Dendritic cell treated with granulocyte-macrophage colony-stimulating factor and Interleukin-4, amounts not matched to agents 40 ng/mL and 50 ng/mL, for 4 days (primary cell): Measurements from ENCODE around the gene BAG2.

ENCODE experiments used
- H3K27ac Mint-ChIP-seq: one replicate; pipeline ENCODE4 v1.8.0; 2022; ENCODE audit warnings: mild to moderate bottlenecking, mixed read lengths
- H3K27me3 Mint-ChIP-seq: one replicate; pipeline ENCODE4 v1.8.0; 2022; ENCODE audit warnings: mild to moderate bottlenecking, mixed read lengths
- H3K36me3 Mint-ChIP-seq: one replicate; pipeline ENCODE4 v1.8.0; 2022; ENCODE audit warnings: low read depth, mixed read lengths
- H3K4me1 Mint-ChIP-seq: one replicate; pipeline ENCODE4 v1.8.0; 2022; ENCODE audit warnings: low read depth, mixed read lengths
- H3K4me3 Mint-ChIP-seq: one replicate; pipeline ENCODE4 v1.8.0; 2022; ENCODE audit warnings: mild to moderate bottlenecking, moderate library complexity, mixed read lengths
- H3K9me3 Mint-ChIP-seq: one replicate; pipeline ENCODE4 v1.8.0; 2022; ENCODE audit warnings: mixed read lengths
- intact Hi-C: fragments of 100-400 bp; cut with micrococcal nuclease; formaldehyde crosslinking; loops from one replicate; pipeline ENCODE4 v1.15.0; 2022

The BAG2 gene

DNA sequence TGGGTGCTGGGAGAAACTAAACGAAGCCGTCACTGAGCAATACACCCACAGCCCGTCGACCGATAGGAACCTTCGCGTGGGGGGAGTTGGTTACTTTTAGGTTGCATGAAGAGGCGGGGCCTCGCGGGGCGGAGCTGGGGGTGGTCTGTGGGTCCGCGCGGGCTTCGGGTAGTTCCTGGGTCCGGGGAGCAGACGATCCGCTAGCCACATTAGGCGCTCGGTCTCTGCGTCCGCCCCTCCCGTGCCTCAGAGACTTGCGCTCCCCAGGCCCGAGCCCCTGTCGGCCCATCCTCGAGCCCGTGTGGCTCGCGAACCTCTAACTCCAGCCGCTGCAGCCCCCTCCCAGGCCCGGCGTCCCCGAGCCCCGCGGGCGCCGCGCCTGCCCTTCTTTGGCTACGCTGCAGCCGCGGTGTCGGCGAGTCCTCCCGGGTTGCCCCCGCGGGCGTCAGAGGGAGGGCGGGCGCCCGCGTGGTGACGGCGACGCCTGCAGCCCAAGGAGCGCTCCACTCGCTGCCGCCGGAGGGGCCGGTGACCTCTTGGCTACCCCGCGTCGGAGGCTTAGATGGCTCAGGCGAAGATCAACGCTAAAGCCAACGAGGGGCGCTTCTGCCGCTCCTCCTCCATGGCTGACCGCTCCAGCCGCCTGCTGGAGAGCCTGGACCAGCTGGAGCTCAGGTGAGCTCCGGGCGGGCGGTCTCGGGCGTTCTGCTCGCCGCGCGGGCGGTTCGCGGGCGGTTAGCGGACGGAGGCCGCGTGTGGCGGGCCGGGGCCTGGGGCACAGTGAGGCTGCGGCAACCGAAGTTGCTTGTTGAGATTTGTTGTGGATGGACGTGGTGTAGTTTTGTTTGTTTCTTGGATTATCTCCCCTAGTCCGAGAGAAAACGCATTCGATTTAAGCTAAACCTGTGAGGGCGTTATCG, at the start of gene BAG2:
Gene BAG2, plus strand, starts transcription at position 191 of the 920 bp plus-strand sequence. Its CDS starts 372 bp downstream, at position 563.
- Mint-ChIP-seq H3K4me3 (peak within 1 kb of the TSS; percentile 89), H3K9me3 (no peaks in the 10 kb centered on the region), H3K36me3 (peaks cover 10% of the 10 kb centered on the region), H3K27me3 (peaks cover 9% of the 10 kb centered on the region), H3K27ac (peak within 1 kb of the TSS; percentile 70), H3K4me1 (peaks cover 13% of the 10 kb centered on the region)
- intact Hi-C loops: loop anchor here (5.0 kb wide), 1 partner anchor 50 kb away; the partner anchor contains the start of gene RAB23

- Mint-ChIP-seq H3K9me3 (no peaks in the 10 kb centered on the region), H3K4me3 (no peak overlapping the region), H3K36me3 (peaks cover 16% of the 10 kb centered on the region), H3K27me3 (no peaks in the 10 kb centered on the region), H3K4me1 (peaks cover 6% of the 10 kb centered on the region), H3K27ac (no peak overlapping the region)
- intact Hi-C loops: no loop called here
Observed at GRCh38 chr6:57123111-57123510, 49.0 kb upstream of the BAG2 start.

GRCh38 chr6:57127763-57128162, 44.4 kb upstream of the BAG2 start:
- Mint-ChIP-seq H3K27ac (no peak overlapping the region), H3K4me3 (no peak overlapping the region), H3K27me3 (no peaks in the 10 kb centered on the region), H3K36me3 (peaks cover 16% of the 10 kb centered on the region), H3K4me1 (no peaks in the 10 kb centered on the region), H3K9me3 (no peaks in the 10 kb centered on the region)
- intact Hi-C loops: no loop called here

DNA sequence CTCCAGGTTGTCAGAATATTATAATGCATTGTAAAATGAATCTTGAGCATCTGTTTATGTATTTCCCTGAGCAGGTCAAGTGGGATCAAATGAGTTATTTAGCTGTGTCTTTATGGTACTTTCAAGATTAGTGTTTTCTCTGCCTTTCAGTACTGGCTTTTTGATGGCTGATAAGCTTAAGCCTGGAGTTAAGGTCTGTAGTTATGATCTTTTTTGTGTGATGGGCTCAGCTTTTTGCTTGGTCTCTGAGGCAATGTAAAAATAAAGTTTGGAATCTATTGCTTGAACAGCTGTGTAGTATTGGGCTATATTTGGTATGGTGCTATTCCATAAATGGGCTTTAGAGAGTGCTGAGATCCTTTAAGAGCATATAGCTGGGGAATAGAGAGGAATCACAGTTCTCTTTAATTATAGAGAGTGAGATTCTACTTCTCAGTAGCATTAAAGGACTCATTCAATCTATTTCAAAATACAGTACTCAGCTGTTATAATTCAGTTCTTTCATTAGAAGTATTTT, 41.4 kb upstream of the BAG2 start:
- intact Hi-C loops: no loop called here
- Mint-ChIP-seq H3K27ac (no peak overlapping the region), H3K27me3 (no peaks in the 10 kb centered on the region), H3K4me1 (no peaks in the 10 kb centered on the region), H3K4me3 (no peak overlapping the region), H3K9me3 (no peaks in the 10 kb centered on the region), H3K36me3 (peaks cover 34% of the 10 kb centered on the region)

- peaks cover 51% of the 10 kb centered on the region for H3K36me3 Mint-ChIP-seq
- H3K27me3 Mint-ChIP-seq: no peaks in the 10 kb centered on the region
- H3K4me3 Mint-ChIP-seq: no peak overlapping the region
- intact Hi-C loops: no loop called here
- no peak overlapping the region for H3K27ac Mint-ChIP-seq
- H3K4me1 Mint-ChIP-seq: no peaks in the 10 kb centered on the region
- H3K9me3 Mint-ChIP-seq: no peaks in the 10 kb centered on the region
Observed at GRCh38 chr6:57134954-57135353, 37.2 kb upstream of the BAG2 start.

- Mint-ChIP-seq H3K27ac (no peak overlapping the region), H3K9me3 (no peaks in the 10 kb centered on the region), H3K36me3 (peaks cover 51% of the 10 kb centered on the region), H3K27me3 (no peaks in the 10 kb centered on the region), H3K4me1 (no peaks in the 10 kb centered on the region), H3K4me3 (no peak overlapping the region)
- intact Hi-C loops: no loop called here
Observed at GRCh38 chr6:57135885-57136284, 36.2 kb upstream of the BAG2 start.

DNA sequence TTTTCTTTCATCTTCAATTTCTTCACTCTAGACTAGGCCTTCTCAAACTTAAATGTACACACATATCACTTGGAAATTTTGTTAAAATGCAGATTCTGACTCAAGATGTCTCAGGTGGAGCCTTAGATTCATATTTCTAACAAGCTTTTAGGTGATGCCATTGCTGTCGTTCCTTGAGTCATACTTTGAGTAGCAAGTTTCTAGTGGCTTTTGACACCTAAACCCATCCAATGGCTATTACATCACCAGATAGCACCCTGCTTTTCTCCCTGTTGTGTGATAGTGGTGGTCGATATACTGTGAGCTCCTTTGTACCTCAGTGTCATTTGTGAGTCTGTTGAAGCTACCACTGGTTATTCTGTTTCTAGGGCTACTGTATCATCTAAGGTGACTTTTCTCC, 34.8 kb upstream of the BAG2 start:
- no peaks in the 10 kb centered on the region for H3K27me3 Mint-ChIP-seq
- no peaks in the 10 kb centered on the region for H3K9me3 Mint-ChIP-seq
- no peaks in the 10 kb centered on the region for H3K4me1 Mint-ChIP-seq
- no peak overlapping the region for H3K4me3 Mint-ChIP-seq
- no peak overlapping the region for H3K27ac Mint-ChIP-seq
- intact Hi-C loops: no loop called here
- peaks cover 51% of the 10 kb centered on the region for H3K36me3 Mint-ChIP-seq

DNA sequence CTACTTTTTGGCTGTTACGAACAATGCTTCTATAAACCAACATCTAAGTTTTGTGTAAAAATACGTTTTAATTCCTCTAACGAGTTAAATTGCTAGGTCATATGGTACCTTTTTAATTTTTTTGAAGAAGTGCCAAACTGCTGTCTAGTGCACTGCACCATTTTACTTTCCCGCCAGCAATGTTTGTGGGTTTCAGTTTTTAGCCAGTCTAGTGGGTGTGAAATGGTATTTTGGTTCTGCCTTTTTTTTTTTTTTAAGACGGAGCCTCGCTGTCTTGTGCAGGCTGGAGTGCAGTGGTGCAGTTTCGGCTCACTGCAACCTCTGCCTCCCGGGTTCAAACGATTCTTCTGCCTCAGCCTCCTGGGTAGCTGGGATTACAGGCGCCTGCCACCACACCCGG, 34.1 kb upstream of the BAG2 start:
- intact Hi-C loops: no loop called here
- H3K9me3 Mint-ChIP-seq: no peaks in the 10 kb centered on the region
- H3K4me3 Mint-ChIP-seq: no peak overlapping the region
- H3K4me1 Mint-ChIP-seq: no peaks in the 10 kb centered on the region
- peaks cover 51% of the 10 kb centered on the region for H3K36me3 Mint-ChIP-seq
- H3K27me3 Mint-ChIP-seq: no peaks in the 10 kb centered on the region
- H3K27ac Mint-ChIP-seq: no peak overlapping the region

DNA sequence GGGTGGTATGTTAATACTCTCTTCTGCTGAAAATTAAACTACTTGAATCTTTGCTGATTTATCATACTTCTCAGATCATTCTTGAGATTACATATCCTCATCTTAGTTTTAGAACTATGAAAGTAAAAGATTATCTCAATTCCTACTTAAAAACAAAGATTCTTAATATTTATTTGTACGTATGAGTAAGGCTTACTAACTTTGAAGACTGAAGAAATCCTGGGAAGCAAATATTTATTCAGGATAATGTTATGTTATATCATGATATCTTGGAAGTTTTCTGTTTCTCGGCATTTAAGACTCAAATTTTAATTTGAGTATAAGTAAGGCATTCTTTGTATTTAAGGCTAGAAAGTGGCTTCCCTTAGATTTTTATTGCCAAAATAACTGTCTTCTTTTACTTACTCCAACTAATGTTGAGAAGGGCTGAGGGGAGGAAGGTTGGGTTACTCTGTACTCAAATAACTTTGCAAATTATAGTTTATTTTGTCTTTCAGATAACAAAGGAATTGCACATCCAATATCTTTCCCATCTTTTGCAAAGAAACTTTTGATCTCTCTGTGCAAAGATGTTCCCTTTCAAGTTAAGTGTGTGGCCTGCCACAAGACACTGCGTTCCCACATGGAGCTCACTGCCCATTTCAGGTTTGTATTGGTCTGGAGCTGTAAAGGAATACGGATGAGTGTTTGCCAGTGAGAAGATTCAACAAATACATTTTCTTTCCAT, 30.5 kb upstream of the BAG2 start:
- Mint-ChIP-seq H3K27ac (no peak overlapping the region), H3K9me3 (no peaks in the 10 kb centered on the region), H3K4me3 (no peak overlapping the region), H3K4me1 (no peaks in the 10 kb centered on the region), H3K27me3 (no peaks in the 10 kb centered on the region), H3K36me3 (peaks cover 54% of the 10 kb centered on the region)
- intact Hi-C loops: no loop called here

DNA sequence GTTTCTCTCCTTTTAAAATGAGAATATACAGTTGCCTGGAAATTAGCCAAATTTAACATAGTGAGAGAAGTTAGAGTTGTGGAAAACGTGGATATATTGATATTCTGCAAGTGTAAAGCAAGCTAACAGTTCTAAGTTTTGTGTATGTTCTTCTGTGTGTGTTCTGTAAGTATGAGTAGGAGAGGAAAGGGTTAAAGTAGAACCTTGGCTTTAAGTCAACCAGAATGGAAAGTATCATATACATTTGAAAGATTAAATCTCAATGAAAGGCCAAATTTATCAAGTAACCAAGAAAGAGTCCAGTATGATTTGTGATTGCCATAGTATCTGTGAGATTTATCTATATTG, 30.0 kb upstream of the BAG2 start:
- Mint-ChIP-seq H3K4me1 (no peaks in the 10 kb centered on the region), H3K4me3 (no peak overlapping the region), H3K9me3 (no peaks in the 10 kb centered on the region), H3K36me3 (peaks cover 52% of the 10 kb centered on the region), H3K27ac (no peak overlapping the region), H3K27me3 (no peaks in the 10 kb centered on the region)
- intact Hi-C loops: no loop called here

- no peaks in the 10 kb centered on the region for H3K27me3 Mint-ChIP-seq
- peaks cover 63% of the 10 kb centered on the region for H3K36me3 Mint-ChIP-seq
- no peaks in the 10 kb centered on the region for H3K4me1 Mint-ChIP-seq
- H3K9me3 Mint-ChIP-seq: no peaks in the 10 kb centered on the region
- intact Hi-C loops: no loop called here
- H3K27ac Mint-ChIP-seq: no peak overlapping the region
- no peak overlapping the region for H3K4me3 Mint-ChIP-seq
Observed at GRCh38 chr6:57143690-57144089, 28.4 kb upstream of the BAG2 start.

DNA sequence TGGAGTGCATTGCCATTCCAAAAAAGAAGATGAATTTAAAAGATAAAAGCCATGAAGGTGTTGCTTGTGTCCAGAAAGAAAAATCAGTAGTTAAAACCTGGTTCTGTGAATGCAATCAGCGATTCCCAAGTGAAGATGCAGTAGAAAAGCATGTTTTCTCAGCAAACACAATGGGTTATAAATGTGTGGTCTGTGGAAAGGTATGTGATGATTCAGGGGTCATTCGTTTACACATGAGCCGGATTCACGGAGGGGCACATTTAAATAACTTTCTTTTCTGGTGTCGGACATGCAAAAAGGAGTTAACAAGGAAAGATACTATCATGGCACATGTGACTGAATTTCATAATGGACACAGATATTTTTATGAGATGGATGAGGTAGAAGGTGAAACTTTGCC, 24.7 kb upstream of the BAG2 start:
- Mint-ChIP-seq H3K36me3 (peaks cover 67% of the 10 kb centered on the region), H3K9me3 (no peaks in the 10 kb centered on the region), H3K27me3 (no peaks in the 10 kb centered on the region), H3K4me1 (no peaks in the 10 kb centered on the region), H3K4me3 (no peak overlapping the region), H3K27ac (no peak overlapping the region)
- intact Hi-C loops: no loop called here

GRCh38 chr6:57147955-57148858, 23.9 kb upstream of the BAG2 start:
- no peaks in the 10 kb centered on the region for H3K9me3 Mint-ChIP-seq
- intact Hi-C loops: no loop called here
- H3K27me3 Mint-ChIP-seq: no peaks in the 10 kb centered on the region
- peaks cover 66% of the 10 kb centered on the region for H3K36me3 Mint-ChIP-seq
- H3K27ac Mint-ChIP-seq: no peak overlapping the region
- no peaks in the 10 kb centered on the region for H3K4me1 Mint-ChIP-seq
- no peak overlapping the region for H3K4me3 Mint-ChIP-seq
